OCI-LY1 (cell line): ENCODE data around the gene KATNAL1.
"Not testable (repeated sequence)": the region's sequence is repeated elsewhere in the genome, so short reads cannot be mapped to it uniquely, and the experiment has no call there.

Experiments used
- CTCF ChIP-seq: fragments of 200-600 bp; sonication (generic), shearing (Covaris generic); IDR thresholded peaks from 2 replicates; pipeline ENCODE4 v1.5.1; 2017; ENCODE audit warnings: mild to moderate bottlenecking, antibody characterized with exemption, low read length, moderate library complexity, mixed read lengths
- EZH2 ChIP-seq: fragments of 200-600 bp; sonication (generic), shearing (Covaris generic); IDR thresholded peaks from 2 replicates; pipeline ENCODE4 v1.8.0; 2017; ENCODE audit warnings: borderline replicate concordance, mixed run types, mild to moderate bottlenecking, antibody characterized with exemption, low read length, moderate library complexity, mixed read lengths

DNA sequence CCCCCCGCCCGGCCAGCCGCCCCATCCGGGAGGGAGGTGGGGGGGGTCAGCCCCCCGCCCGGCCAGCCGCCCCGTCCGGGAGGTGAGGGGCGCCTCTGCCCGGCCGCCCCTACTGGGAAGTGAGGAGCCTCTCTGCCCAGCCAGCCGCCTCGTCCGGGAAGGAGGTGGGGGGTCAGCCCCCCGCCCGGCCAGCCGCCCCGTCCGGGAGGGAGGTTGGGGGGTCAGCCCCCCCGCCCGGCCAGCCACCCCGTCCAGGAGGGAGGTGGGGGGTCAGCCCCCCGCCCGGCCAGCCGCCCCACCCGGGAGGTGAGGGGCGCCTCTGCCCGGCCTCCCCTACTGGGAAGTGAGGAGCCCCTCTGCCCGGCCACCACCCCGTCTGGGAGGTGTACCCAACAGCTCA is 37.3 kb downstream of the KATNAL1 start:
- TF ChIP-seq CTCF, EZH2: not testable (repeated sequence)
